Measurements from ENCODE around the gene PTPRT.

The PTPRT gene

GRCh38 chr20:42294976-42295375 lies 894.7 kb downstream of the PTPRT start:
- no peak for TF ChIP-seq CTCF (IDR thresholded peaks at IDR 0.05)
- no peaks in the 10 kb centered on the region for H3K27me3 ChIP-seq
- no peaks in the 10 kb centered on the region for H3K4me1 ChIP-seq (ENCODE audit: control insufficient read depth in 1 of 2, insufficient read depth in 1 of 2, low read depth in 1 of 2, low read length in 1 of 2)
- no peak overlapping the region for H3K4me3 ChIP-seq (ENCODE audit: low read depth in 1 of 2, low read length in 1 of 2)
- H3K27ac ChIP-seq = no peak overlapping the region
- H3K9me3 ChIP-seq = no peaks in the 10 kb centered on the region
- H3K36me3 ChIP-seq = no peaks in the 10 kb centered on the region

GRCh38 chr20:42281801-42282200 lies 907.9 kb downstream of the PTPRT start:
- no peaks in the 10 kb centered on the region for H3K27me3 ChIP-seq
- no peaks in the 10 kb centered on the region for H3K4me1 ChIP-seq (ENCODE audit: control insufficient read depth in 1 of 2, insufficient read depth in 1 of 2, low read depth in 1 of 2, low read length in 1 of 2)
- H3K27ac ChIP-seq = no peak overlapping the region
- no peak for TF ChIP-seq CTCF (IDR thresholded peaks at IDR 0.05)
- no peak overlapping the region for H3K4me3 ChIP-seq (ENCODE audit: low read depth in 1 of 2, low read length in 1 of 2)
- no peaks in the 10 kb centered on the region for H3K9me3 ChIP-seq
- H3K36me3 ChIP-seq = no peaks in the 10 kb centered on the region

DNA sequence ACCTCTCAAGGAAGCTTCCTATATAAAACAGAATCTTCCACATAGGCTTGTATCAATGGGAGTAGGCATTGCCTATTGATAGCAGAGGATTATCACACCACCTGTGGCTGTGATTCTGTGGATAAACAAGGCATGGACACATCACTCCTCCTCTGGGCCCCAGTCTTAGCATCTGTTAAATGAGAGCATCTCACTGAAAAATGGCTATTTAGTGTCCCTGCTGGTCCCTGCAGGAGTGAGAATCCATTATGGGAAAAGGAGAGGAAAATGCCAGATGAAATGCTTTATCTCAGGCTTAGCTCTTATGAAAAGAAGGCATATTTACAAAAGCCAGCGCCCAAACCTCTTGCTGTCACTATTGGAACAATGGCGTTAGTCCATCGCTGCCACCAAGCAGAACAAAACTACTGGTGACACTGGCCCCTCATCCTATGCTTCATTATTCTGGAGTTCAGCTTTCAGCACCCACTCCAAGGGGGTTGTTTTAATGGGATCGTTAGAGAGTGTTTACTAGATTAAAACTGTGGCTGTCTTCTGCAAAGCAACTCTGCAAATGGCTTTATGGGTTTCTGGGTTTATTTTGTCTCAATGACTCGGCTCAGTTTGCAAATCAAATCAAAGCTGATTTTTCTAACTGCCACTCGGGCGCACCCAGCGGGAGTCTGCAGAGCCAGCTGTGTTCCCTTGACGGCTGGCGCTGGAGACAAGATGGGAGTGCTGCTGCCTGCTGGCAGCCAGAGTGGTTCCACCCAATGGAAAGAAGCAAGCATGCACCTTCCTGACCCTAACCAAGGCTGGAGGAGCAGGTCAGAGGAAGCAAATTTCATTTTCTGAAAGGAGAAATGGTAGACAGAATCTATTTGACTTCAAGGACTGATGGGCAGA lies 912.7 kb downstream of the PTPRT start:
- Histone ChIP-seq H3K4me1 (ENCODE audit: control insufficient read depth in 1 of 2, insufficient read depth in 1 of 2, low read depth in 1 of 2, low read length in 1 of 2) (no peaks in the 10 kb centered on the region), H3K27me3 (no peaks in the 10 kb centered on the region), H3K4me3 (ENCODE audit: low read depth in 1 of 2, low read length in 1 of 2) (no peak overlapping the region), H3K27ac (no peak overlapping the region), H3K36me3 (no peaks in the 10 kb centered on the region), H3K9me3 (no peaks in the 10 kb centered on the region)
- no peak for TF ChIP-seq CTCF (IDR thresholded peaks at IDR 0.05)

DNA sequence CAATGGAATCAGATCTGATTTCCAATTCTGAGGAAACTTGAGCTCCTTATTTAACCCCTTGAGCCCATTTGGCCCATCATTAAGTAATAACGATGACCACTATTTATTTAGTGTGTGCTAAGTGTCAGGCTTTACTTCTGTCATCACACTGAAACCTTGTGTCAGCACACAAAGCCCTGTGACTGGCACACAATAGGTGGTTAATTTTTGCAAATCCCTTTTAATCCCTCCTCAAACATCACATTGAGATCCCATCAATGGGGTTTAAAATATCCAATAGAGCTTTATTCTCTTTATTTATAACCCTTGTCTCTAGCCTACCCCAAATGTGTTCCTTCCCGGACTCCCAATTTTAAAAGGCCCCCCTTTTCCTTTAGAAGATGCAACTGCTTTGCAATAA lies 914.7 kb downstream of the PTPRT start:
- Histone ChIP-seq H3K4me3 (ENCODE audit: low read depth in 1 of 2, low read length in 1 of 2) (no peak overlapping the region), H3K9me3 (no peaks in the 10 kb centered on the region), H3K27ac (no peak overlapping the region), H3K36me3 (no peaks in the 10 kb centered on the region), H3K27me3 (no peaks in the 10 kb centered on the region), H3K4me1 (ENCODE audit: control insufficient read depth in 1 of 2, insufficient read depth in 1 of 2, low read depth in 1 of 2, low read length in 1 of 2) (no peaks in the 10 kb centered on the region)
- no peak for TF ChIP-seq CTCF (IDR thresholded peaks at IDR 0.05)

DNA sequence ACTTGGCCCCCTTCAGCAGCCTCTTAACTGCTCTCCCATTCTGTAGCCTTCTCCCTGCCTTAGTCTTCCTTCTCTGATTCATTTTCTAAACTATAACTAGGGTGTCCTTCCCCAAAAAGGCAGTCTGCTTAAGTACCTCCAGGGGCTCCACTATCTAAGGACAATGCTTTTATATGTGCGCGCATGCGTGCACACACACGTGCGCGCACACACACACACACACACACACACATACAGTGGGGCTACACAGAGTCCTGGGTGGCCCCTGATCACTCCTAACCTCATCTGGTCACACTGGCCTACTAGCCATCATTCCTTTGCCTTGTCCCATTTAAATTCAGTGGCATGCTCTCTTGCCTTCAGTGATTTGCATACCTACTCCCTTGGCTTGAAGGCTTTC lies 917.2 kb downstream of the PTPRT start:
- TF ChIP-seq CTCF (IDR thresholded peaks at IDR 0.05) = no peak
- Histone ChIP-seq H3K4me3 (ENCODE audit: low read depth in 1 of 2, low read length in 1 of 2) (no peak overlapping the region), H3K36me3 (no peaks in the 10 kb centered on the region), H3K4me1 (ENCODE audit: control insufficient read depth in 1 of 2, insufficient read depth in 1 of 2, low read depth in 1 of 2, low read length in 1 of 2) (no peaks in the 10 kb centered on the region), H3K9me3 (no peaks in the 10 kb centered on the region), H3K27ac (no peak overlapping the region), H3K27me3 (no peaks in the 10 kb centered on the region)

Data from neutrophil (primary cell).